H1 (cell line): ENCODE measurements around the gene NPFFR2. TPM values are rescaled to one million over a fixed set of nuclear protein-coding genes. Genes with fewer than 3 reads are reported as not detected.

Experiments used
- EP300 ChIP-seq, 2 experiments: IDR thresholded peaks; 1 replicate in 1 of 2; 2 replicates in 1 of 2; pipeline ENCODE4 v1.6.1; 2011 to 2012; ENCODE audit warnings: low read depth in 2 of 2, low read length in 2 of 2, mild to moderate bottlenecking in 2 of 2, borderline replicate concordance in 1 of 2, inconsistent platforms in 1 of 2, moderate library complexity in 1 of 2
- polyA plus RNA-seq, 7 experiments: library from polyadenylated mRNA; depleted of rRNA in 3 of 7; stranded (reverse) in 5 of 7; unstranded in 2 of 7; fragments of >200 nt in 5 of 7; fragments of 200-250 nt in 2 of 7; gene quantifications; 1 replicate in 5 of 7; 2 replicates in 1 of 7; 4 replicates in 1 of 7; pipeline versions ENCODE4 v1.2.1 to v1.2.3, GENCODE V29; 2011 to 2013; ENCODE audit warnings: missing spikeins in 2 of 7, mixed read lengths in 2 of 7
- total RNA-seq: library from RNA; stranded (reverse); fragmentation: NEBNext Ultra II Directional; extraction: Animal tissue kit (Norgen Biotek cat#: 25700); gene quantifications from 2 replicates; pipeline ENCODE4 v1.2.1, GENCODE V29; 2021

The NPFFR2 gene
- total and polyA plus RNA-seq, 2 of the 8 experiments (the other 6 are each of a cell fraction or from before 2014, with no cell fraction given), result 0.26 to 0.53 TPM

- TF ChIP-seq EP300 (IDR thresholded peaks at IDR 0.05; ENCODE audit: borderline replicate concordance in 1 of 2, low read depth in 2 of 2, low read length in 2 of 2), result no peak
Observed at GRCh38 chr4:71992571-71993312, 39.1 kb upstream of the NPFFR2 start (continued).
